ENCODE results near the gene ANKRD23.

GRCh38 chr2:96801005-96801785 is 42.6 kb downstream of the ANKRD23 start:
- TF ChIP-seq CTCF (IDR thresholded peaks at IDR 0.05; ENCODE audit: low read depth, low read length), result peak; percentile 85
- TF ChIP-seq POLR2A (IDR thresholded peaks at IDR 0.05; ENCODE audit: extremely low read depth, insufficient read length), result no peak
- no peak for TF ChIP-seq MYC (IDR thresholded peaks at IDR 0.05; ENCODE audit: low read depth, low read length)
- TF ChIP-seq MAX (IDR thresholded peaks at IDR 0.05; ENCODE audit: low read depth, low read length), result peak; percentile 30; the same call in 1 of the 2 replicates
